Neural cell (in vitro differentiated cells): ENCODE results near the gene RNGTT. TPM values are rescaled to one million over a fixed set of nuclear protein-coding genes. Genes with fewer than 3 reads are reported as not detected.
A peak's percentile ranks its signal among the peaks of the same experiment; 100 is the strongest.

Source experiments
- H2AFZ ChIP-seq: fragments of 200-600, 300-800 bp; sonication (generic), shearing (Covaris generic); 2 replicates; pipeline ENCODE4 v1.6.0; 2014; ENCODE audit warnings: low read depth, mild to moderate bottlenecking, antibody characterized with exemption, low read length, moderate library complexity
- H3F3A ChIP-seq: fragments of 200-600 bp; shearing (Covaris generic); 2 replicates; pipeline ENCODE4 v1.6.1; 2016; ENCODE audit warnings: mild to moderate bottlenecking, moderate library complexity, mixed read lengths, antibody characterized with exemption, low read length; ENCODE audit not compliant: insufficient read depth, poor library complexity, severe bottlenecking
- H3K27ac ChIP-seq: fragments of 200-600, 300-800 bp; sonication (generic), shearing (Covaris generic); 2 replicates; pipeline ENCODE4 v1.5.1; 2014; ENCODE audit warnings: mild to moderate bottlenecking, low read length, moderate library complexity
- H3K27me3 ChIP-seq: fragments of 300-800, 200-600 bp; sonication (generic), shearing (Covaris generic); 2 replicates; pipeline ENCODE4 v1.6.0; 2014; ENCODE audit warnings: mild to moderate bottlenecking, low read depth, low read length, moderate library complexity; ENCODE audit not compliant: insufficient read depth
- H3K36me3 ChIP-seq: fragments of 300-800, 200-600 bp; sonication (generic), shearing (Covaris generic); 2 replicates; pipeline ENCODE4 v1.5.1; 2014; ENCODE audit warnings: mild to moderate bottlenecking, antibody characterized with exemption, low read length, moderate library complexity; ENCODE audit not compliant: insufficient read depth
- H3K4me2 ChIP-seq: fragments of 300-800, 200-600 bp; sonication (generic), shearing (Covaris generic); 2 replicates; pipeline ENCODE4 v1.6.0; 2014; ENCODE audit warnings: mild to moderate bottlenecking, low read length
- H3K4me3 ChIP-seq: fragments of 300-800, 200-600 bp; sonication (generic), shearing (Covaris generic); 2 replicates; pipeline ENCODE4 v1.5.1; 2014; ENCODE audit warnings: mild to moderate bottlenecking, low read length, moderate library complexity
- H3K79me2 ChIP-seq: fragments of 200-600 bp; shearing (Covaris generic); replicated peaks from 2 replicates; pipeline ENCODE4 v1.6.0; 2014; ENCODE audit warnings: mild to moderate bottlenecking, low read length, moderate library complexity; ENCODE audit not compliant: insufficient read depth
- H3K9ac ChIP-seq: fragments of 300-800, 200-600 bp; sonication (generic), shearing (Covaris generic); 2 replicates; pipeline ENCODE4 v1.6.1; 2016; ENCODE audit warnings: mild to moderate bottlenecking, low read length, mixed read lengths
- H3K9me2 ChIP-seq: fragments of 200-600 bp; shearing (Covaris generic); 2 replicates; pipeline ENCODE4 v1.6.1; 2016; ENCODE audit warnings: mild to moderate bottlenecking, low read length, mixed read lengths; ENCODE audit not compliant: insufficient read depth
- H3K9me3 ChIP-seq: fragments of 200-600, 300-800 bp; sonication (generic), shearing (Covaris generic); 2 replicates; pipeline ENCODE4 v1.6.1; 2016; ENCODE audit warnings: mild to moderate bottlenecking, mixed run types, low read length, moderate library complexity, mixed read lengths
- H4K20me1 ChIP-seq: fragments of 200-600 bp; shearing (Covaris generic); 2 replicates; pipeline ENCODE4 v1.6.1; 2016; ENCODE audit warnings: mild to moderate bottlenecking, mixed run types; ENCODE audit not compliant: insufficient read depth
- CTCF ChIP-seq: fragments of 450-650 bp; IDR thresholded peaks from 2 replicates; pipeline ENCODE4 v1.5.1; 2014; ENCODE audit warnings: antibody characterized with exemption, mild to moderate bottlenecking, moderate library complexity; ENCODE audit not compliant: poor library complexity, severe bottlenecking
- EP300 ChIP-seq: fragments of 450-650 bp; conservative IDR thresholded peaks from 2 replicates; pipeline ENCODE4 v1.6.1; 2014; ENCODE audit warnings: antibody characterized with exemption, mild to moderate bottlenecking, moderate library complexity; ENCODE audit not compliant: poor library complexity, severe bottlenecking
- EZH2 ChIP-seq: fragments of 200-600, 300-800 bp; shearing (Covaris generic), sonication (generic); IDR thresholded peaks from 2 replicates; pipeline ENCODE4 v1.6.1; 2014; ENCODE audit warnings: antibody characterized with exemption, low read length, borderline replicate concordance, mild to moderate bottlenecking; ENCODE audit not compliant: insufficient read depth, poor library complexity, severe bottlenecking
- POLR2AphosphoS5 ChIP-seq: IDR thresholded peaks from 2 replicates; pipeline ENCODE4 v1.6.1; 2012
- RAD21 ChIP-seq: fragments of 450-650 bp; conservative IDR thresholded peaks from 2 replicates; pipeline ENCODE4 v1.6.1; 2014; ENCODE audit warnings: antibody characterized with exemption, mild to moderate bottlenecking, moderate library complexity
- SMC3 ChIP-seq: fragments of 450-650 bp; conservative IDR thresholded peaks from 2 replicates; pipeline ENCODE4 v1.6.1; 2014; ENCODE audit warnings: antibody characterized with exemption, mild to moderate bottlenecking, moderate library complexity; ENCODE audit not compliant: poor library complexity
- TAF1 ChIP-seq: IDR thresholded peaks from 2 replicates; pipeline ENCODE4 v1.6.1; 2012; ENCODE audit warnings: low read depth
- polyA plus RNA-seq: library from polyadenylated mRNA; depleted of rRNA; stranded (reverse); fragments of >200 nt; gene quantifications from 2 replicates; pipeline ENCODE4 v1.2.3, GENCODE V29; 2014
- TF ChIP-seq, protein P1 (sequence below): IDR thresholded peaks from 2 replicates; pipeline ENCODE4 v1.6.1; 2012; ENCODE audit warnings: borderline replicate concordance

The RNGTT gene
- polyA plus RNA-seq, 1 donor from 2014 or later = 28.3 TPM

DNA sequence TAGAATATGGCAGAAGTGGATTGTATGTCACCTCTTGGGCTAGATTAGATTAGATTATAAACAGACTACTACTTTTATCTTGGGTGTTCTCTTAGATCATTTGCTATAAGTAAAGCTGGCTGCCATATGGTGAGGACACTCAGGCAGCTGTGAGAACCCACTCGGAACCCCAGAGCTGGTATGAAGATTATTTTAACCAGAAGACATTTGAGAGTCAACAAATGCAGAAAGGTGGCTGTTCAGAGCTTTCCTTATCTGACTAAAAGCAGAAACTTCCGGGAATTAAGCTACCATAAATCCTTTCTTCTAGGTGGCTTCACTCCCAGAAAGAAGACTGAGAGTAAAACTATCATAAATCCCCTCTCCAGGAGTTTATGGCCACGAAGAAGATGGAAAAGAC, 91.9 kb downstream of the RNGTT start:
- H3K9ac ChIP-seq = no peak overlapping the region
- no peaks in the 10 kb centered on the region for H3K27me3 ChIP-seq
- H4K20me1 ChIP-seq = no peaks in the 10 kb centered on the region
- no peak overlapping the region for H3K4me3 ChIP-seq
- no peak for TF ChIP-seq SMC3
- TF ChIP-seq, protein P1, sequence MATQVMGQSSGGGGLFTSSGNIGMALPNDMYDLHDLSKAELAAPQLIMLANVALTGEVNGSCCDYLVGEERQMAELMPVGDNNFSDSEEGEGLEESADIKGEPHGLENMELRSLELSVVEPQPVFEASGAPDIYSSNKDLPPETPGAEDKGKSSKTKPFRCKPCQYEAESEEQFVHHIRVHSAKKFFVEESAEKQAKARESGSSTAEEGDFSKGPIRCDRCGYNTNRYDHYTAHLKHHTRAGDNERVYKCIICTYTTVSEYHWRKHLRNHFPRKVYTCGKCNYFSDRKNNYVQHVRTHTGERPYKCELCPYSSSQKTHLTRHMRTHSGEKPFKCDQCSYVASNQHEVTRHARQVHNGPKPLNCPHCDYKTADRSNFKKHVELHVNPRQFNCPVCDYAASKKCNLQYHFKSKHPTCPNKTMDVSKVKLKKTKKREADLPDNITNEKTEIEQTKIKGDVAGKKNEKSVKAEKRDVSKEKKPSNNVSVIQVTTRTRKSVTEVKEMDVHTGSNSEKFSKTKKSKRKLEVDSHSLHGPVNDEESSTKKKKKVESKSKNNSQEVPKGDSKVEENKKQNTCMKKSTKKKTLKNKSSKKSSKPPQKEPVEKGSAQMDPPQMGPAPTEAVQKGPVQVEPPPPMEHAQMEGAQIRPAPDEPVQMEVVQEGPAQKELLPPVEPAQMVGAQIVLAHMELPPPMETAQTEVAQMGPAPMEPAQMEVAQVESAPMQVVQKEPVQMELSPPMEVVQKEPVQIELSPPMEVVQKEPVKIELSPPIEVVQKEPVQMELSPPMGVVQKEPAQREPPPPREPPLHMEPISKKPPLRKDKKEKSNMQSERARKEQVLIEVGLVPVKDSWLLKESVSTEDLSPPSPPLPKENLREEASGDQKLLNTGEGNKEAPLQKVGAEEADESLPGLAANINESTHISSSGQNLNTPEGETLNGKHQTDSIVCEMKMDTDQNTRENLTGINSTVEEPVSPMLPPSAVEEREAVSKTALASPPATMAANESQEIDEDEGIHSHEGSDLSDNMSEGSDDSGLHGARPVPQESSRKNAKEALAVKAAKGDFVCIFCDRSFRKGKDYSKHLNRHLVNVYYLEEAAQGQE = no peak
- no peak for TF ChIP-seq TAF1
- H3K79me2 ChIP-seq = no peaks in the 10 kb centered on the region
- H3K9me2 ChIP-seq = no peaks in the 10 kb centered on the region
- no peaks in the 10 kb centered on the region for H3K9me3 ChIP-seq
- no peak overlapping the region for H3K4me2 ChIP-seq
- no peak overlapping the region for H3K27ac ChIP-seq
- H3F3A ChIP-seq = no peaks in the 10 kb centered on the region
- no peak overlapping the region for H2AFZ ChIP-seq
- H3K36me3 ChIP-seq = no peaks in the 10 kb centered on the region

DNA sequence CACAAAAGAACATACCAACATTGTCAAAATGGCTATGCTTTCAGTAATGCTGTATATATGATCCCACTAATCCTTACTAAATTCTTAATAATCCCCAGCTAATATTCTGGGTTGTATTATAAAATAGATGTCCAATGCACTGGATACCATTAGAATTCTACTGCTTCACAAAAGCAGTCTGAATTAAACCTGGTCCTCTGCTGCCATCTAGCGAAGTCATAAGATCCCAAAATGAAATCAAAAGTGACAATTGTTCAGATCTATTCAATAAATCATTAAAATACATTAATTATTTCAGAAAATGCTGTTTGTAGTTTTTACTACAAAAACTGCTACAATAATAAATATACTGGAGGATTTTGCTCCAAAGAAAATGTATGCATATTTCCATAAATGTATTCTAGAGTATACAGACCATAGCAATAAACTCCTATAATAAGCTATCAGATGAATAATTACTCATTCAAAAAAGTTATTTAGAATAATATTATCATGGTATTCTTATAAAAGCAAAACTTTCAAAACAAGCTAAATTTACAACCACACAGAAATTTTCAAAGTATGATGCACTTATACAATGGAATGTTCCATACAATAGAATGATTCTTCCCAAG, 92.6 kb downstream of the RNGTT start:
- Histone ChIP-seq H3K79me2 (no peaks in the 10 kb centered on the region), H3K27ac (no peak overlapping the region), H2AFZ (no peak overlapping the region), H3K36me3 (no peaks in the 10 kb centered on the region), H3K4me2 (no peak overlapping the region), H3K27me3 (no peaks in the 10 kb centered on the region), H3K9ac (no peak overlapping the region), H3K9me3 (no peaks in the 10 kb centered on the region), H3F3A (no peaks in the 10 kb centered on the region), H3K4me3 (no peak overlapping the region), H3K9me2 (no peaks in the 10 kb centered on the region), H4K20me1 (no peaks in the 10 kb centered on the region)
- TF ChIP-seq SMC3 = peak; percentile 89
- TF ChIP-seq, protein P1 = no peak
- TF ChIP-seq EZH2 = no peak
- peak; percentile 84 for TF ChIP-seq CTCF
- no peak for TF ChIP-seq POLR2AphosphoS5
- TF ChIP-seq RAD21 = peak; percentile 92
- TF ChIP-seq EP300 = no peak
